A673 (cell line): ENCODE data around the gene ACTN2.

Source experiments
- EZH2 ChIP-seq: fragments of 200-600 bp; sonication (generic); IDR thresholded peaks from 2 replicates; pipeline ENCODE4 v1.6.1; 2017; ENCODE audit warnings: borderline replicate concordance, low read depth, mild to moderate bottlenecking, mixed read lengths, antibody characterized with exemption, low read length; ENCODE audit not compliant: poor library complexity, severe bottlenecking
- TF ChIP-seq, protein P1 (sequence below): fragments of 300-800, 200-600 bp; sonication (generic); conservative IDR thresholded peaks from 2 replicates; pipeline ENCODE4 v1.5.1; 2017; ENCODE audit warnings: low read depth, mild to moderate bottlenecking, antibody characterized with exemption, low read length, moderate library complexity, mixed read lengths

DNA sequence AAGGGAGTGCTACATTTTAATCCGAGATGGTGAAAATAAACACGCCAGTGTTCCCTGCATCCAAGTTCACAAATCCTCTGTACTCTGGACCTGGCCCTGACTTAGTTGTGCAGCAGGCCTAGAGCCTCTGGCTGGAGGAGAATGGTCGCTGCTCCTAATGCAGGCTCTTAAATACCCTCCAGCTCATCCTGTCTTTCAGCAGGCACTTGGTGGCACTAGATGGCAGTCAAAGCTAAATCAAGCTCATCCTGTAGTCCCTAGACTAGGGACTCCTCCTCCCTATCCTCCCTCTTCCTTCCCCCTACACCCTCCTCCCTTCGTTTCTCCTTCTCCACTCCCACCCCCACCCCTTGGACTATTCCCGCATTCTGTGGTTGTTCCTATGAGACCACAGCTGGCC is 67.2 kb downstream of the ACTN2 start:
- TF ChIP-seq, protein P1, sequence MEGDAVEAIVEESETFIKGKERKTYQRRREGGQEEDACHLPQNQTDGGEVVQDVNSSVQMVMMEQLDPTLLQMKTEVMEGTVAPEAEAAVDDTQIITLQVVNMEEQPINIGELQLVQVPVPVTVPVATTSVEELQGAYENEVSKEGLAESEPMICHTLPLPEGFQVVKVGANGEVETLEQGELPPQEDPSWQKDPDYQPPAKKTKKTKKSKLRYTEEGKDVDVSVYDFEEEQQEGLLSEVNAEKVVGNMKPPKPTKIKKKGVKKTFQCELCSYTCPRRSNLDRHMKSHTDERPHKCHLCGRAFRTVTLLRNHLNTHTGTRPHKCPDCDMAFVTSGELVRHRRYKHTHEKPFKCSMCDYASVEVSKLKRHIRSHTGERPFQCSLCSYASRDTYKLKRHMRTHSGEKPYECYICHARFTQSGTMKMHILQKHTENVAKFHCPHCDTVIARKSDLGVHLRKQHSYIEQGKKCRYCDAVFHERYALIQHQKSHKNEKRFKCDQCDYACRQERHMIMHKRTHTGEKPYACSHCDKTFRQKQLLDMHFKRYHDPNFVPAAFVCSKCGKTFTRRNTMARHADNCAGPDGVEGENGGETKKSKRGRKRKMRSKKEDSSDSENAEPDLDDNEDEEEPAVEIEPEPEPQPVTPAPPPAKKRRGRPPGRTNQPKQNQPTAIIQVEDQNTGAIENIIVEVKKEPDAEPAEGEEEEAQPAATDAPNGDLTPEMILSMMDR: peak; percentile 30; the same call in 1 of the 2 replicates
- TF ChIP-seq EZH2: no peak
